ENCODE data around the gene CUL9. TPM values are rescaled to one million over a fixed set of nuclear protein-coding genes. Genes with fewer than 3 reads are reported as not detected.

CUL9 gene
- total and polyA plus RNA-seq, 3 donors from 2014 or later: 90.6 to 110 (median 101) TPM

GRCh38 chr6:43240950-43241349, 59.0 kb downstream of the CUL9 start:
- Histone ChIP-seq H3K27ac (no peak overlapping the region), H3K36me3 (ENCODE audit: low read depth, missing control alignments) (no peaks in the 10 kb centered on the region), H3K27me3 (no peaks in the 10 kb centered on the region), H3K4me1 (no peaks in the 10 kb centered on the region), H3K4me3 (no peak overlapping the region), H3K9me3 (no peaks in the 10 kb centered on the region)
- 73 to 89% methylated on average over 1 of the region's 1 CpG for WGBS, 2 donors
- intact Hi-C loops (cut with DNase I; ENCODE audit: low total_unique reads): no loop called here
- DNase-seq: no peak
- no peak for TF ChIP-seq POLR2A (IDR thresholded peaks at IDR 0.05)
- no peak for TF ChIP-seq CTCF (IDR thresholded peaks at IDR 0.05)

GRCh38 chr6:43241446-43241845, 59.5 kb downstream of the CUL9 start:
- Histone ChIP-seq H3K27ac (no peak overlapping the region), H3K4me3 (no peak overlapping the region), H3K4me1 (no peaks in the 10 kb centered on the region), H3K27me3 (no peaks in the 10 kb centered on the region), H3K36me3 (ENCODE audit: low read depth, missing control alignments) (no peaks in the 10 kb centered on the region), H3K9me3 (no peaks in the 10 kb centered on the region)
- TF ChIP-seq CTCF (IDR thresholded peaks at IDR 0.05) (no peak), POLR2A (IDR thresholded peaks at IDR 0.05) (no peak)
- intact Hi-C loops (cut with DNase I; ENCODE audit: low total_unique reads): no loop called here
- DNase-seq: no peak
- 90 to 96% methylated on average over 2 of the region's 2 CpGs for WGBS, 2 donors

GRCh38 chr6:43242908-43243663, 61.1 kb downstream of the CUL9 start, which contains the start of gene TTBK1:
Gene TTBK1, plus strand, starts transcription at chr6:43243481. Its CDS starts 3,180 bp downstream, at chr6:43246661.
- Histone ChIP-seq H3K4me1 (peaks cover 6% of the 10 kb centered on the region), H3K4me3 (no peak within 1 kb of the TSS), H3K9me3 (no peaks in the 10 kb centered on the region), H3K27ac (no peak within 1 kb of the TSS), H3K27me3 (no peaks in the 10 kb centered on the region), H3K36me3 (ENCODE audit: low read depth, missing control alignments) (no peaks in the 10 kb centered on the region)
- no peak for DNase-seq
- intact Hi-C loops (cut with DNase I; ENCODE audit: low total_unique reads): no loop called here
- WGBS, 2 donors: 11 to 12% methylated on average over 17 to 25 of the region's 47 CpGs
- TF ChIP-seq CTCF (IDR thresholded peaks at IDR 0.05) (no peak), POLR2A (IDR thresholded peaks at IDR 0.05) (no peak)

- Histone ChIP-seq H3K27ac (no peak overlapping the region), H3K4me3 (no peak overlapping the region), H3K36me3 (ENCODE audit: low read depth, missing control alignments) (no peaks in the 10 kb centered on the region), H3K9me3 (no peaks in the 10 kb centered on the region), H3K27me3 (no peaks in the 10 kb centered on the region), H3K4me1 (peaks cover 6% of the 10 kb centered on the region)
- intact Hi-C loops (cut with DNase I; ENCODE audit: low total_unique reads): no loop called here
- TF ChIP-seq CTCF (IDR thresholded peaks at IDR 0.05) (no peak), POLR2A (IDR thresholded peaks at IDR 0.05) (no peak)
- DNase-seq: no peak
- 20 to 31% methylated on average over 17 to 19 of the region's 37 CpGs for WGBS, 2 donors
These were observed 61.8 kb downstream of the CUL9 start for GRCh38 chr6:43243664-43244321.

Measured in testis (tissue), 3 donors.